ENCODE results near the gene LMOD1. TPM values are rescaled to one million over a fixed set of nuclear protein-coding genes. Genes with fewer than 3 reads are reported as not detected.

Gene LMOD1
- polyA plus RNA-seq = 10 to 100 TPM; 30.2 to 60.4 TPM

DNA sequence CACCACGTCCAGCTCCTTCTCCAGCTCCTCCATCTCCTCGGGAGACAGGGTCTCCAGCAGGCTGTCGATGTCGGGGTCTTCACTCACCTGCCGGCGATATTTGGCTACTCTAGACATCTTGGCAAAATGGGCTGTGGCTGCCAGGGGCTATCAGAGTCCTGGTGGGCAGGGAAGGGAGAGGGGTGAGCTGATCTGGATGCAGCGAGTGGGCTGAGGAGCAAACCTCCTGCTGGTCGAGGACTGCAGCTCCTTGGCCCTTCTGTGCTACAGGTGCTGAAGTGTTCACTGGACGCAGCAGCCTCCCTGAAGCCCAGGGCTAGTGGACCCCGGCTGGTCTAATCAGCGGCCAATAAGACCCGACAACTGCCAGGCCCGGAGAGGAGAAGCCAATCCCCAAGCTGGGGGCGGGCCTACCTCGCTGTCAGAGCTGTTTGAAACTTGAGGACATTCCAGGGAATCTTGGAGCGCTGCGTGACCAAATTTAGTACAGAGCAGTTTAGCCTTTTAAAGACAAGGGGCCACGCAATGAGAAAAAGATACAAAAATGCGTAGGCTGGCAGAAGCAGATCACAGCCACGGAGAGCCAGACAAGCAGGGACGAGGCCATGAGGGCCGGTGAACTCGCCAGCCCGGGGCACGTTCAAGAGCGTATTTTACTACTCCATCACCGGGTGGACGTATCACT lies at the start of gene LMOD1:
LMOD1 (minus strand) TSS at position 325 of the 685 bp plus-strand sequence; CDS start at position 117, 208 bp downstream.
- Histone ChIP-seq H3K9me3 (ENCODE audit: control insufficient read depth in 2 of 2, insufficient read depth in 1 of 2, low read depth in 1 of 2, low read length in 1 of 2) (no peaks in the 10 kb centered on the region), H3K27ac (ENCODE audit: low read depth in 2 of 2, low read length in 1 of 2) (peak within 1 kb of the TSS; percentile 84 to 89), H3K4me3 (ENCODE audit: low read depth in 1 of 2, low read length in 2 of 2) (peak within 1 kb of the TSS; percentile 43 to 55), H3K36me3 (ENCODE audit: control insufficient read depth in 2 of 2, insufficient read depth in 2 of 2, low read length in 1 of 2) (no peaks in the 10 kb centered on the region), H3K4me1 (ENCODE audit: control insufficient read depth in 2 of 2, insufficient read depth in 2 of 2, low read length in 1 of 2) (peaks cover 0 to 7% of the 10 kb centered on the region in 2 donors), H3K27me3 (ENCODE audit: control insufficient read depth in 1 of 2, insufficient read depth in 2 of 2, low read length in 2 of 2) (no peaks in the 10 kb centered on the region)
- 5% methylated on average over 28 of the region's 28 CpGs for WGBS, 2 donors

DNA sequence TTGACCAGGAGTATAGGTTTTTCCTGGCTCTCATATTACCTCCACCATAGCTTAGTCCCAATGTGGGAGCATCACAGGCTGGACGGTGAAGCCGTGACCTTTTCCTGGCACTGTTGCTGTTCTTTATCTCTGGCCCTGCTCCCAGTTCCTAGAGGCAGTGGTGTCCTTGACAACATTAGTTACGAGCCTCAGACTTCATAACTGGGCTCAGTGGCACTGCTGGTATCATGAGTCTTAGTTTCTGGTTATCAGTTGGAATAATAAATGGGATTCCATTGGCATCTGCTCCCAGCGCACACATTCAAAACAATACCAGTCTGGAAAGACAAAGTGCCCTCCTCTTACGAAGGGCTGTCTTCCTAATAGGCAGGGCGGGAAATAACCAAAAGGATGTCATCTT lies 44.1 kb upstream of the LMOD1 start:
- no peaks in the 10 kb centered on the region for H3K27me3 ChIP-seq (ENCODE audit: control insufficient read depth in 1 of 2, insufficient read depth in 2 of 2, low read length in 2 of 2)
- H3K9me3 ChIP-seq (ENCODE audit: control insufficient read depth in 2 of 2, insufficient read depth in 1 of 2, low read depth in 1 of 2, low read length in 1 of 2) = no peaks in the 10 kb centered on the region
- no peak overlapping the region for H3K27ac ChIP-seq (ENCODE audit: low read depth in 2 of 2, low read length in 1 of 2)
- WGBS, 2 donors = 60 to 68% methylated on average over 6 of the region's 6 CpGs
- peaks cover 0 to 4% of the 10 kb centered on the region in 2 donors for H3K4me1 ChIP-seq (ENCODE audit: control insufficient read depth in 2 of 2, insufficient read depth in 2 of 2, low read length in 1 of 2)
- peaks cover 3 to 19% of the 10 kb centered on the region in 2 donors for H3K36me3 ChIP-seq (ENCODE audit: control insufficient read depth in 2 of 2, insufficient read depth in 2 of 2, low read length in 1 of 2)
- H3K4me3 ChIP-seq (ENCODE audit: low read depth in 1 of 2, low read length in 2 of 2) = no peak overlapping the region

- WGBS, 2 donors = 74 to 85% methylated on average over 10 of the region's 10 CpGs
- peaks cover 3 to 19% of the 10 kb centered on the region in 2 donors for H3K36me3 ChIP-seq (ENCODE audit: control insufficient read depth in 2 of 2, insufficient read depth in 2 of 2, low read length in 1 of 2)
- H3K27ac ChIP-seq (ENCODE audit: low read depth in 2 of 2, low read length in 1 of 2) = peak overlapping the region in 1 of 2 donors; percentile 2
- no peaks in the 10 kb centered on the region for H3K9me3 ChIP-seq (ENCODE audit: control insufficient read depth in 2 of 2, insufficient read depth in 1 of 2, low read depth in 1 of 2, low read length in 1 of 2)
- no peaks in the 10 kb centered on the region for H3K27me3 ChIP-seq (ENCODE audit: control insufficient read depth in 1 of 2, insufficient read depth in 2 of 2, low read length in 2 of 2)
- peaks cover 0 to 4% of the 10 kb centered on the region in 2 donors for H3K4me1 ChIP-seq (ENCODE audit: control insufficient read depth in 2 of 2, insufficient read depth in 2 of 2, low read length in 1 of 2)
- no peak overlapping the region for H3K4me3 ChIP-seq (ENCODE audit: low read depth in 1 of 2, low read length in 2 of 2)
Measured at GRCh38 chr1:201989354-201990128, 43.2 kb upstream of the LMOD1 start.

GRCh38 chr1:201988601-201989000 lies 42.3 kb upstream of the LMOD1 start:
- peak overlapping the region; percentile 42 to 45 for H3K27ac ChIP-seq (ENCODE audit: low read depth in 2 of 2, low read length in 1 of 2)
- 51 to 67% methylated on average over 7 of the region's 7 CpGs for WGBS, 2 donors

GRCh38 chr1:201985355-201985754 lies 39.0 kb upstream of the LMOD1 start:
- H3K36me3 ChIP-seq (ENCODE audit: control insufficient read depth in 2 of 2, insufficient read depth in 2 of 2, low read length in 1 of 2) = peaks cover 0 to 5% of the 10 kb centered on the region in 2 donors
- H3K4me3 ChIP-seq (ENCODE audit: low read depth in 1 of 2, low read length in 2 of 2) = no peak overlapping the region
- peaks cover 4 to 5% of the 10 kb centered on the region in 2 donors for H3K4me1 ChIP-seq (ENCODE audit: control insufficient read depth in 2 of 2, insufficient read depth in 2 of 2, low read length in 1 of 2)
- H3K9me3 ChIP-seq (ENCODE audit: control insufficient read depth in 2 of 2, insufficient read depth in 1 of 2, low read depth in 1 of 2, low read length in 1 of 2) = no peaks in the 10 kb centered on the region
- 56 to 94% methylated on average over 2 of the region's 2 CpGs for WGBS, 2 donors
- H3K27me3 ChIP-seq (ENCODE audit: control insufficient read depth in 1 of 2, insufficient read depth in 2 of 2, low read length in 2 of 2) = no peaks in the 10 kb centered on the region
- H3K27ac ChIP-seq (ENCODE audit: low read depth in 2 of 2, low read length in 1 of 2) = no peak overlapping the region

More at GRCh38 chr1:201988601-201989000, 42.3 kb upstream of the LMOD1 start:
- H3K36me3 ChIP-seq (ENCODE audit: control insufficient read depth in 2 of 2, insufficient read depth in 2 of 2, low read length in 1 of 2) = peaks cover 3 to 14% of the 10 kb centered on the region in 2 donors
- peaks cover 0 to 4% of the 10 kb centered on the region in 2 donors for H3K4me1 ChIP-seq (ENCODE audit: control insufficient read depth in 2 of 2, insufficient read depth in 2 of 2, low read length in 1 of 2)
- H3K4me3 ChIP-seq (ENCODE audit: low read depth in 1 of 2, low read length in 2 of 2) = no peak overlapping the region
- no peaks in the 10 kb centered on the region for H3K9me3 ChIP-seq (ENCODE audit: control insufficient read depth in 2 of 2, insufficient read depth in 1 of 2, low read depth in 1 of 2, low read length in 1 of 2)
- H3K27me3 ChIP-seq (ENCODE audit: control insufficient read depth in 1 of 2, insufficient read depth in 2 of 2, low read length in 2 of 2) = no peaks in the 10 kb centered on the region

GRCh38 chr1:201984446-201984845 lies 38.1 kb upstream of the LMOD1 start:
- Histone ChIP-seq H3K4me3 (ENCODE audit: low read depth in 1 of 2, low read length in 2 of 2) (no peak overlapping the region), H3K27me3 (ENCODE audit: control insufficient read depth in 1 of 2, insufficient read depth in 2 of 2, low read length in 2 of 2) (no peaks in the 10 kb centered on the region), H3K9me3 (ENCODE audit: control insufficient read depth in 2 of 2, insufficient read depth in 1 of 2, low read depth in 1 of 2, low read length in 1 of 2) (no peaks in the 10 kb centered on the region), H3K27ac (ENCODE audit: low read depth in 2 of 2, low read length in 1 of 2) (no peak overlapping the region), H3K4me1 (ENCODE audit: control insufficient read depth in 2 of 2, insufficient read depth in 2 of 2, low read length in 1 of 2) (peaks cover 4% of the 10 kb centered on the region in 2 donors), H3K36me3 (ENCODE audit: control insufficient read depth in 2 of 2, insufficient read depth in 2 of 2, low read length in 1 of 2) (peaks cover 0 to 3% of the 10 kb centered on the region in 2 donors)
- WGBS, 2 donors = 93% methylated on average over 3 of the region's 3 CpGs

GRCh38 chr1:201983380-201983805 lies 37.0 kb upstream of the LMOD1 start:
- Histone ChIP-seq H3K36me3 (ENCODE audit: control insufficient read depth in 2 of 2, insufficient read depth in 2 of 2, low read length in 1 of 2) (no peaks in the 10 kb centered on the region), H3K27ac (ENCODE audit: low read depth in 2 of 2, low read length in 1 of 2) (peak overlapping the region; percentile 89 to 93), H3K9me3 (ENCODE audit: control insufficient read depth in 2 of 2, insufficient read depth in 1 of 2, low read depth in 1 of 2, low read length in 1 of 2) (no peaks in the 10 kb centered on the region), H3K4me1 (ENCODE audit: control insufficient read depth in 2 of 2, insufficient read depth in 2 of 2, low read length in 1 of 2) (peaks cover 2 to 4% of the 10 kb centered on the region in 2 donors), H3K4me3 (ENCODE audit: low read depth in 1 of 2, low read length in 2 of 2) (peak overlapping the region; percentile 93 to 96), H3K27me3 (ENCODE audit: control insufficient read depth in 1 of 2, insufficient read depth in 2 of 2, low read length in 2 of 2) (no peaks in the 10 kb centered on the region)
- 6 to 7% methylated on average over 11 of the region's 11 CpGs for WGBS, 2 donors

DNA sequence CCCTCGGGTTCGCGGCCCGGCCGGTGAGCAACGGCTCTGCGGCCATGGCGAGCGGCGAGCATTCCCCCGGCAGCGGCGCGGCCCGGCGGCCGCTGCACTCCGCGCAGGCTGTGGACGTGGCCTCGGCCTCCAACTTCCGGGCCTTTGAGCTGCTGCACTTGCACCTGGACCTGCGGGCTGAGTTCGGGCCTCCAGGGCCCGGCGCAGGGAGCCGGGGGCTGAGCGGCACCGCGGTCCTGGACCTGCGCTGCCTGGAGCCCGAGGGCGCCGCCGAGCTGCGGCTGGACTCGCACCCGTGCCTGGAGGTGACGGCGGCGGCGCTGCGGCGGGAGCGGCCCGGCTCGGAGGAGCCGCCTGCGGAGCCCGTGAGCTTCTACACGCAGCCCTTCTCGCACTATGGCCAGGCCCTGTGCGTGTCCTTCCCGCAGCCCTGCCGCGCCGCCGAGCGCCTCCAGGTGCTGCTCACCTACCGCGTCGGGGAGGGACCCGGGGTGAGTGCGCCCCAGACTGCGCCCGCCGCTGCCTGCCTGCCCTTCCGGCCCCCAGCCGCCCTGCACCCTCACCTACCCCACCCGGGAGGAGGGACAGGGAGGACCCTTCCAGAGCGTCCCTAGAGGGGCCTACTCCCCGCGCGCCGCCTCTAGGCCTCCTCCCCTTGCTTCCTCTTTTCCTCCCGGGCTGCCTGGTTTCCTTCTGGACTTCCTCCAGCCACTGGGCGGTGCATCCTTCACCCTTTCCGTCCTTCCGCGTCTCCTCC lies 36.5 kb upstream of the LMOD1 start, which contains the start of gene RNPEP:
RNPEP (plus strand) TSS at position 26 of the 757 bp plus-strand sequence; CDS start at position 45, 19 bp downstream.
- H3K36me3 ChIP-seq (ENCODE audit: control insufficient read depth in 2 of 2, insufficient read depth in 2 of 2, low read length in 1 of 2) = no peaks in the 10 kb centered on the region
- peaks cover 2 to 4% of the 10 kb centered on the region in 2 donors for H3K4me1 ChIP-seq (ENCODE audit: control insufficient read depth in 2 of 2, insufficient read depth in 2 of 2, low read length in 1 of 2)
- no peaks in the 10 kb centered on the region for H3K9me3 ChIP-seq (ENCODE audit: control insufficient read depth in 2 of 2, insufficient read depth in 1 of 2, low read depth in 1 of 2, low read length in 1 of 2)
- 0% methylated on average over 48 to 80 of the region's 80 CpGs for WGBS, 2 donors
- H3K27ac ChIP-seq (ENCODE audit: low read depth in 2 of 2, low read length in 1 of 2) = peak within 1 kb of the TSS; percentile 89 to 93
- no peaks in the 10 kb centered on the region for H3K27me3 ChIP-seq (ENCODE audit: control insufficient read depth in 1 of 2, insufficient read depth in 2 of 2, low read length in 2 of 2)
- peak within 1 kb of the TSS; percentile 93 to 96 for H3K4me3 ChIP-seq (ENCODE audit: low read depth in 1 of 2, low read length in 2 of 2)

- no peaks in the 10 kb centered on the region for H3K9me3 ChIP-seq (ENCODE audit: control insufficient read depth in 2 of 2, insufficient read depth in 1 of 2, low read depth in 1 of 2, low read length in 1 of 2)
- no peaks in the 10 kb centered on the region for H3K27me3 ChIP-seq (ENCODE audit: control insufficient read depth in 1 of 2, insufficient read depth in 2 of 2, low read length in 2 of 2)
- peak overlapping the region; percentile 93 to 96 for H3K4me3 ChIP-seq (ENCODE audit: low read depth in 1 of 2, low read length in 2 of 2)
- H3K36me3 ChIP-seq (ENCODE audit: control insufficient read depth in 2 of 2, insufficient read depth in 2 of 2, low read length in 1 of 2) = no peaks in the 10 kb centered on the region
- H3K4me1 ChIP-seq (ENCODE audit: control insufficient read depth in 2 of 2, insufficient read depth in 2 of 2, low read length in 1 of 2) = peaks cover 2 to 4% of the 10 kb centered on the region in 2 donors
- 8 to 12% methylated on average over 20 to 31 of the region's 31 CpGs for WGBS, 2 donors
- peak overlapping the region; percentile 89 to 93 for H3K27ac ChIP-seq (ENCODE audit: low read depth in 2 of 2, low read length in 1 of 2)
Measured at GRCh38 chr1:201982082-201982622, 35.8 kb upstream of the LMOD1 start.

All from esophagus (tissue), 2 donors.